CD4-positive, alpha-beta T cell (primary cell): ENCODE data around the gene BIN1. TPM values are rescaled to one million over a fixed set of nuclear protein-coding genes. Genes with fewer than 3 reads are reported as not detected.
A peak's percentile ranks its signal among the peaks of the same experiment; 100 is the strongest.

Source experiments
- ATAC-seq: fragments of 200-7000 bp; cut with Tn5 transposase; one replicate; pipeline ENCODE4 v1.10.0; 2022; ENCODE audit warnings: mild to moderate bottlenecking; ENCODE audit not compliant: poor library complexity
- CTCF ChIA-PET: fragments of 350-600 bp; sonication (Branson Sonifier 250); formaldehyde crosslinking; loops from one replicate; lab custom pipeline; 2021; ENCODE audit warnings: antibody characterized with exemption, inconsistent platforms; lab: Charles Lee
- POLR2A ChIA-PET: fragments of 350-600 bp; sonication (Branson Sonifier 250); formaldehyde crosslinking; loops from one replicate; lab custom pipeline; 2021; ENCODE audit warnings: antibody characterized with exemption, inconsistent platforms; lab: Charles Lee
- DNase-seq, 14 experiments: peaks; one replicate each; pipeline ENCODE4 v3.0.0-alpha.2; 2013 to 2020; ENCODE audit warnings: mixed read lengths in 2 of 14
- H3K27ac ChIP-seq, 2 donors: one replicate each; pipeline versions ENCODE4 v1.5.1 to v1.7.0; 2013; ENCODE audit warnings: low read length in 2 of 2, low read depth in 1 of 2, mild to moderate bottlenecking in 1 of 2
- H3K27me3 ChIP-seq, 2 experiments: 1 replicate in 1 of 2; 2 replicates in 1 of 2; pipeline versions ENCODE4 v1.6.1 to v1.7.0; 2013; ENCODE audit warnings: low read length in 2 of 2, control low read depth in 1 of 2, mild to moderate bottlenecking in 1 of 2, moderate library complexity in 1 of 2; ENCODE audit not compliant: insufficient read depth in 2 of 2, control insufficient read depth in 1 of 2
- H3K36me3 ChIP-seq: one replicate; pipeline ENCODE4 v1.6.1; 2013; ENCODE audit warnings: low read length, control low read depth; ENCODE audit not compliant: insufficient read depth
- H3K4me1 ChIP-seq: one replicate; pipeline ENCODE4 v1.6.1; 2013; ENCODE audit warnings: low read length, control low read depth; ENCODE audit not compliant: insufficient read depth
- H3K4me3 ChIP-seq: one replicate; pipeline ENCODE4 v1.5.1; 2013; ENCODE audit warnings: mild to moderate bottlenecking, low read length, moderate library complexity
- H3K9me3 ChIP-seq, 2 experiments: 1 replicate in 1 of 2; 2 replicates in 1 of 2; pipeline versions ENCODE4 v1.6.1 to v1.7.0; 2013; ENCODE audit warnings: low read length in 2 of 2, mild to moderate bottlenecking in 2 of 2, control low read depth in 1 of 2, moderate library complexity in 1 of 2; ENCODE audit not compliant: control insufficient read depth in 1 of 2, insufficient read depth in 1 of 2
- H3K27ac Mint-ChIP-seq: one replicate; pipeline ENCODE4 v1.8.0; 2020; ENCODE audit warnings: mixed read lengths
- H3K27me3 Mint-ChIP-seq: one replicate; pipeline ENCODE4 v1.8.0; 2021; ENCODE audit warnings: mixed read lengths
- H3K36me3 Mint-ChIP-seq: one replicate; pipeline ENCODE4 v1.8.0; 2021; ENCODE audit warnings: low read depth, mixed read lengths
- H3K4me1 Mint-ChIP-seq: one replicate; pipeline ENCODE4 v1.8.0; 2021; ENCODE audit warnings: low read depth, mixed read lengths
- H3K4me3 Mint-ChIP-seq: one replicate; pipeline ENCODE4 v1.8.0; 2020; ENCODE audit warnings: mild to moderate bottlenecking, mixed read lengths
- H3K9me3 Mint-ChIP-seq: one replicate; pipeline ENCODE4 v1.8.0; 2020; ENCODE audit warnings: mixed read lengths
- intact Hi-C, 2 experiments: fragments of 100-400 bp; cut with DNase I in 1 of 2; cut with micrococcal nuclease in 1 of 2; formaldehyde crosslinking; loops; one replicate each; pipeline versions ENCODE4 v1.15.1 to v1.9.0; 2023 to 2025; cut with DNase I, micrococcal nuclease
- total RNA-seq, 174 experiments: library from RNA in 2 of 174; stranded (reverse) in 2 of 174; gene quantifications; one replicate each; pipeline ENCODE4 v1.2.3 and lab custom pipeline; 2021 to 2026
- TF ChIP-seq, protein P1 (sequence below): fragments of 200-600 bp; IDR thresholded peaks from one replicate; pipeline ENCODE4 v1.8.0; 2022; ENCODE audit warnings: antibody characterized with exemption, mild to moderate bottlenecking

Gene BIN1
- total RNA-seq, 2 experiments from 2014 or later, result 98.8 to 104 TPM

GRCh38 chr2:127103243-127104165, 3.5 kb downstream of the BIN1 start:
- Histone ChIP-seq H3K27ac (no peak overlapping the region), H3K4me3 (no peak overlapping the region), H3K9me3 (peaks cover 0 to 13% of the 10 kb centered on the region in 2 experiments), H3K27me3 (peaks cover 10 to 17% of the 10 kb centered on the region in 2 experiments), H3K4me1 (peaks cover 25% of the 10 kb centered on the region), H3K36me3 (no peaks in the 10 kb centered on the region)
- ChIA-PET CTCF (no interaction called here), POLR2A (no interaction called here)
- Mint-ChIP-seq H3K4me1 (peaks cover 11% of the 10 kb centered on the region), H3K36me3 (no peaks in the 10 kb centered on the region), H3K27me3 (peaks cover 12% of the 10 kb centered on the region), H3K4me3 (peak overlapping the region; percentile 56), H3K27ac (no peak overlapping the region), H3K9me3 (no peaks in the 10 kb centered on the region)
- DNase-seq, result peak in 1 of 14 experiments; percentile 8
- no peak for ATAC-seq
- TF ChIP-seq, protein P1, sequence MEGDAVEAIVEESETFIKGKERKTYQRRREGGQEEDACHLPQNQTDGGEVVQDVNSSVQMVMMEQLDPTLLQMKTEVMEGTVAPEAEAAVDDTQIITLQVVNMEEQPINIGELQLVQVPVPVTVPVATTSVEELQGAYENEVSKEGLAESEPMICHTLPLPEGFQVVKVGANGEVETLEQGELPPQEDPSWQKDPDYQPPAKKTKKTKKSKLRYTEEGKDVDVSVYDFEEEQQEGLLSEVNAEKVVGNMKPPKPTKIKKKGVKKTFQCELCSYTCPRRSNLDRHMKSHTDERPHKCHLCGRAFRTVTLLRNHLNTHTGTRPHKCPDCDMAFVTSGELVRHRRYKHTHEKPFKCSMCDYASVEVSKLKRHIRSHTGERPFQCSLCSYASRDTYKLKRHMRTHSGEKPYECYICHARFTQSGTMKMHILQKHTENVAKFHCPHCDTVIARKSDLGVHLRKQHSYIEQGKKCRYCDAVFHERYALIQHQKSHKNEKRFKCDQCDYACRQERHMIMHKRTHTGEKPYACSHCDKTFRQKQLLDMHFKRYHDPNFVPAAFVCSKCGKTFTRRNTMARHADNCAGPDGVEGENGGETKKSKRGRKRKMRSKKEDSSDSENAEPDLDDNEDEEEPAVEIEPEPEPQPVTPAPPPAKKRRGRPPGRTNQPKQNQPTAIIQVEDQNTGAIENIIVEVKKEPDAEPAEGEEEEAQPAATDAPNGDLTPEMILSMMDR, result no peak
- intact Hi-C loops, result no loop called here

DNA sequence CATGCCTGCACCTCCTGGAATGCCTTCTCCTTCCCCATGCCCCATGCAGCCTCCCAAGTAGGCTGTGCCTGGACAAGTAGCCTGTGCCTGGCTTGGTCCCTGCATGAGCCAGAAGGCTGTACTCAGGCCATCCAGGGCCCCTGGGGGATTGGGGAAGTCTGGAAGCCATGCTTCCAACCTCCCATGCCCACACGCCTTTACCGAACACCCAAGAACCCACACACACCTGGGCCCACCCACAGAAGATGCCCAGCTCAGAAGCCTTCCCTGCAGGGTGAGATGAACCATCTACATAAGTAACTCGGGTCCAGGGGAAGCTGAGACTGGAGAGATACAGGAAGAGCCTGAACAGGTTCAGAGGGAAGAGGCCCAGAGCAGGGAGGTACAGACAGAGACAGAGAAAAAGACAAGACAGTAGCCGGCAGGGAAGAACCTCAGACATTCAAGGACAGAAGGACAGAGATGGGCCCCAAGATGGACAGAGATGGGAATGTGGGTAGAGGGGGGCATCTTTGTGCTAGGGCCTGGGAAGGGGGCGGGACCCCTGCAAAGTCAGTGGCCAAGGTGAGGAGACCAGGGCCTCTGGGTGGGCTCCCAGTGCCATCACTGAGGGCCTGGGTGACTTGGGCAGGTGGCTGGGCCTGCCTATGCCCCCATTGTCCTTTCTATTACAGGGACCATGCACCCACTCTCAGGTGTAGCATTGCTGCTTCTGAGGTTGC, 4.3 kb downstream of the BIN1 start:
- ChIA-PET CTCF (no interaction called here), POLR2A (interaction anchor here (1.1 kb wide), 1 partner anchor 22 kb away, joined by 3 read pairs; no protein-coding TSS in a partner anchor)
- Histone ChIP-seq H3K9me3 (peaks cover 0 to 13% of the 10 kb centered on the region in 2 experiments), H3K4me1 (peaks cover 19% of the 10 kb centered on the region), H3K27me3 (peaks cover 10 to 17% of the 10 kb centered on the region in 2 experiments), H3K4me3 (no peak overlapping the region), H3K36me3 (no peaks in the 10 kb centered on the region), H3K27ac (no peak overlapping the region)
- Mint-ChIP-seq H3K27ac (no peak overlapping the region), H3K4me3 (peak overlapping the region; percentile 36), H3K36me3 (no peaks in the 10 kb centered on the region), H3K27me3 (peaks cover 9% of the 10 kb centered on the region), H3K4me1 (peaks cover 9% of the 10 kb centered on the region), H3K9me3 (no peaks in the 10 kb centered on the region)
- DNase-seq, result no peak
- no peak for ATAC-seq
- TF ChIP-seq, protein P1, result no peak
- intact Hi-C loops, result no loop called here

DNA sequence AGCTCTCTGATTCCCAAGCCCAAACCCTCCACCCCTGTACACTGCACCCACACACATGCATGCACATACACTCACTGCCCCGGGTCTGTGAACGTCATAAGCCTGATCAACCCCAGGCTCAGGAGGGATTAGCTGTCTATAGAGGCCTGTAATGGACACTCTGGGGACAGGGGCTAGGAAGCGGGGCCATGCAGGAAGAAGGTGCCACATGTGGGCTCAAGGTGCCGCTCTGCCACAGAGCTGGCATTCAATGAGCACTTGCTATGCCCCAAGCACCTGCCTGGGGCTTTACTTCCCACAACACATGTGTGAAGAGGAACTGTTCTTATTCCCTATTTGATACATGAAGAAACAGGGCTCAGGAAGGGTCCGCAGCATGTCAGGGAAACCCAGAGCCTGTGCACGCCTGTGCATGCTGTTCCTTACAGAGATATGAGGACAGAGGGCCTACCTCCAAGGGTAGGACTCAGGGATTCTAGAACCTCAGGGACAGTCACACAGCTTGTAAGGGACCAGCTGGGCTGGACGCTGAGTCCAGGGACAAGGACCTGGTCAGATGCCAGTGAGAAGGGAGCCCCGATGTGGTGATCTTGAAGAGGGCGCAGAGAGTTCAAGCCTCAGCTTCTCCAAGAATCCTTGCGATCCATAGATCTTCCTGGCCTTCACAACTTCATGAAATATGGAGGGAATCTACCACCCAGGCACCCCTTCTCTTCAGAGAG, 5.0 kb downstream of the BIN1 start:
- POLR2A ChIA-PET, result interaction anchor here (1.1 kb wide), 1 partner anchor 21 kb away, joined by 3 read pairs; no protein-coding TSS in a partner anchor
- no peak overlapping the region for H3K27ac Mint-ChIP-seq
- TF ChIP-seq, protein P1, result no peak
- Histone ChIP-seq H3K27ac (no peak overlapping the region), H3K27me3 (peaks cover 10 to 17% of the 10 kb centered on the region in 2 experiments), H3K9me3 (peaks cover 0 to 13% of the 10 kb centered on the region in 2 experiments), H3K36me3 (no peaks in the 10 kb centered on the region), H3K4me3 (no peak overlapping the region), H3K4me1 (peaks cover 15% of the 10 kb centered on the region)
- ATAC-seq (no peak), DNase-seq (no peak)
- H3K36me3 Mint-ChIP-seq, result no peaks in the 10 kb centered on the region
- peaks cover 5% of the 10 kb centered on the region for H3K4me1 Mint-ChIP-seq
- H3K9me3 Mint-ChIP-seq, result no peaks in the 10 kb centered on the region
- CTCF ChIA-PET, result no interaction called here
- H3K27me3 Mint-ChIP-seq, result peaks cover 7% of the 10 kb centered on the region
- H3K4me3 Mint-ChIP-seq, result no peak overlapping the region
- intact Hi-C loops, result no loop called here
